Mesenchymal stem cell (in vitro differentiated cells and primary cell): ENCODE measurements around the gene GIPC3.
A peak's percentile ranks its signal among the peaks of the same experiment; 100 is the strongest.

Experiments used
- DNase-seq: peaks from one replicate; pipeline ENCODE4 v3.0.0-alpha.2; 2013
- H2AFZ ChIP-seq: one replicate; pipeline ENCODE4 v1.6.1; 2013; ENCODE audit warnings: low read depth, mild to moderate bottlenecking, control low read depth, inconsistent platforms, low read length, moderate library complexity
- H2AK5ac ChIP-seq: 2 replicates; pipeline ENCODE4 v1.6.1; 2013; ENCODE audit warnings: low read length, moderate library complexity, mild to moderate bottlenecking, inconsistent platforms; ENCODE audit not compliant: severe bottlenecking
- H2BK120ac ChIP-seq: one replicate; pipeline ENCODE4 v1.6.1; 2013; ENCODE audit warnings: low read depth, mild to moderate bottlenecking, inconsistent platforms, low read length, moderate library complexity
- H2BK12ac ChIP-seq, 2 experiments: one replicate each; pipeline ENCODE4 v1.6.1; 2013; ENCODE audit warnings: inconsistent platforms in 2 of 2, low read length in 2 of 2, mild to moderate bottlenecking in 2 of 2, moderate library complexity in 2 of 2, control low read depth in 1 of 2
- H2BK15ac ChIP-seq: one replicate; pipeline ENCODE4 v1.6.1; 2013; ENCODE audit warnings: mild to moderate bottlenecking, low read depth, inconsistent platforms; ENCODE audit not compliant: poor library complexity, severe bottlenecking
- H2BK5ac ChIP-seq: 2 replicates; pipeline ENCODE4 v1.6.1; 2013; ENCODE audit warnings: low read depth, mild to moderate bottlenecking, low read length, control low read depth, inconsistent platforms; ENCODE audit not compliant: poor library complexity, severe bottlenecking
- H3K14ac ChIP-seq, 2 experiments: one replicate each; pipeline ENCODE4 v1.6.1; 2013; ENCODE audit warnings: inconsistent platforms in 2 of 2, low read length in 2 of 2, control low read depth in 1 of 2, mild to moderate bottlenecking in 1 of 2, moderate library complexity in 1 of 2
- H3K18ac ChIP-seq, 2 experiments: one replicate each; pipeline ENCODE4 v1.6.1; 2013; ENCODE audit warnings: inconsistent platforms in 2 of 2, low read length in 2 of 2, control low read depth in 1 of 2, low read depth in 1 of 2, mild to moderate bottlenecking in 1 of 2
- H3K23ac ChIP-seq, 2 experiments: one replicate each; pipeline ENCODE4 v1.6.1; 2013; ENCODE audit warnings: inconsistent platforms in 2 of 2, low read length in 2 of 2, mild to moderate bottlenecking in 2 of 2, moderate library complexity in 2 of 2, control low read depth in 1 of 2
- H3K27ac ChIP-seq: 2 replicates; pipeline ENCODE4 v1.5.1; 2013; ENCODE audit warnings: mild to moderate bottlenecking, moderate library complexity, low read length, control low read depth, inconsistent platforms; ENCODE audit not compliant: poor library complexity, severe bottlenecking
- H3K27me3 ChIP-seq, 2 experiments: 2 replicates each; pipeline versions ENCODE4 v1.6.1 to v1.7.0; 2013; ENCODE audit warnings: low read length in 2 of 2, mild to moderate bottlenecking in 2 of 2, moderate library complexity in 2 of 2, control low read depth in 1 of 2, inconsistent platforms in 1 of 2; ENCODE audit not compliant: control insufficient read depth in 1 of 2, insufficient read depth in 1 of 2
- H3K36me3 ChIP-seq, 2 experiments: 2 replicates each; pipeline versions ENCODE4 v1.6.1 to v1.7.0; 2013; ENCODE audit warnings: low read length in 2 of 2, control low read depth in 1 of 2, inconsistent platforms in 1 of 2, low read depth in 1 of 2, mild to moderate bottlenecking in 1 of 2; ENCODE audit not compliant: insufficient read depth in 2 of 2, control insufficient read depth in 1 of 2
- H3K4ac ChIP-seq, 2 experiments: one replicate each; pipeline ENCODE4 v1.6.1; 2013; ENCODE audit warnings: inconsistent platforms in 2 of 2, low read length in 2 of 2, mild to moderate bottlenecking in 2 of 2, moderate library complexity in 2 of 2, control low read depth in 1 of 2, low read depth in 1 of 2
- H3K4me1 ChIP-seq: 2 replicates; pipeline ENCODE4 v1.6.1; 2013; ENCODE audit warnings: low read depth, low read length, control low read depth; ENCODE audit not compliant: control insufficient read depth, insufficient read depth
- H3K4me2 ChIP-seq: 2 replicates; pipeline ENCODE4 v1.6.1; 2013; ENCODE audit warnings: low read length, mild to moderate bottlenecking, inconsistent platforms; ENCODE audit not compliant: poor library complexity, severe bottlenecking
- H3K4me3 ChIP-seq, 2 experiments: 2 replicates each; pipeline versions ENCODE4 v1.5.1 to v1.7.0; 2013; ENCODE audit warnings: low read length in 2 of 2, mild to moderate bottlenecking in 2 of 2, control low read depth in 1 of 2, low read depth in 1 of 2; ENCODE audit not compliant: insufficient read depth in 1 of 2
- H3K79me1 ChIP-seq: replicated peaks from 2 replicates; pipeline ENCODE4 v1.6.1; 2013; ENCODE audit warnings: mild to moderate bottlenecking, control low read depth, low read length, inconsistent platforms; ENCODE audit not compliant: poor library complexity, severe bottlenecking
- H3K9ac ChIP-seq: 2 replicates; pipeline ENCODE4 v1.7.0; 2013; ENCODE audit warnings: mild to moderate bottlenecking, low read length, moderate library complexity
- H3K9me3 ChIP-seq: 2 replicates; pipeline ENCODE4 v1.7.0; 2013; ENCODE audit warnings: mild to moderate bottlenecking, low read length; ENCODE audit not compliant: control insufficient read depth
- H4K8ac ChIP-seq: one replicate; pipeline ENCODE4 v1.6.1; 2013; ENCODE audit warnings: inconsistent platforms, mild to moderate bottlenecking, low read length, moderate library complexity
- H4K91ac ChIP-seq: one replicate; pipeline ENCODE4 v1.6.1; 2013; ENCODE audit warnings: mild to moderate bottlenecking, low read length, inconsistent platforms
- WGBS: methylation state at CpG from one replicate; pipeline ENCODE4 v1.1.7; 2013; ENCODE audit warnings: mixed read lengths; 5-methylcytosine and 5-hydroxymethylcytosine counted together

Gene GIPC3

DNA sequence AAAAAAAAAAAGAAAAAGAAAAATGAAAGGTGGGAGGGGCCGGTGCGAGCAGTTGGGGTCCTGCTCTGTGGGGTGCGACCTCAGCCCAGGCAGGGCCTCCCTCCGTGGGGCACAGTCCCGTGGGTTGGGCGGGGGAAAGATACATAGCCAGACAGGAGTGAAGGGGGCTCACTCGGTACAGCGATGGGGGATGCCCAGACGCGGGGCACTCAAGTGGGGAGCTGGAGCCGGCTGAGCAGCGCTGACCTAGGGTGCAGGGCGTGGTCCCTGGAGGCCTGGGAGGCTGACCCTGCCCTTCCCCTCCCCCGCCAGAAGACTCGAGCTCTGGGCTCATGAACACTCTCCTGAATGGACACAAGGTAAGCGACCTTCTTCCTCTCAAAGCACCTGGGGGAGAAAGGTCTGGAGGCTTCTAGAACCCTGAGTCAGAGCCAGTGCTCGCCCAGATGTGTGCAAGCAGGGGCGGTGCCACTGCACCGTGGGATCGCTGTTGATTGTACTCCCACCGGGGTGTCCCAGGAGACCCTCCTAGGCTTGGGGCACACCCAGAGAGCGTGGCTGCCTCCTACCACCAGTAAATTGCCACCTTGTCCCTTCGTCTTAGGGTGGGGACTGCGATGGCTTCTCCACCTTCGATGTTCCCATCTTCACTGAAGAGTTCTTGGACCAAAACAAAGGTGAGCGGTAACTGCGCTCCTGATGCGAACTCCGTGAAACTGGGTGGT is 9.2 kb upstream of the GIPC3 start:
- H3K18ac ChIP-seq, result peak overlapping the region; percentile 37 to 71
- WGBS, result 76% methylated on average over 29 of the region's 29 CpGs

GRCh38 chr19:3576696-3577443 is 8.4 kb upstream of the GIPC3 start:
- WGBS, result 5% methylated on average over 40 of the region's 78 CpGs
- Histone ChIP-seq H2BK120ac (no peak overlapping the region), H3K4me2 (peak overlapping the region; percentile 77), H3K36me3 (peaks cover 15 to 50% of the 10 kb centered on the region in 2 experiments), H3K14ac (peak overlapping the region in 1 of 2 experiments; percentile 13), H2BK12ac (peak overlapping the region in 1 of 2 experiments; percentile 37), H3K79me1 (peaks cover 19% of the 10 kb centered on the region), H3K27ac (no peak overlapping the region), H2AFZ (no peak overlapping the region), H3K23ac (peak overlapping the region in 1 of 2 experiments; percentile 34), H3K4me1 (peaks cover 30% of the 10 kb centered on the region), H3K27me3 (no peaks in the 10 kb centered on the region), H2BK15ac (peak overlapping the region; percentile 13), H2BK5ac (no peak overlapping the region), H3K4ac (peak overlapping the region in 1 of 2 experiments; percentile 22), H4K8ac (peak overlapping the region; percentile 90), H3K9me3 (no peaks in the 10 kb centered on the region), H3K9ac (peak overlapping the region; percentile 32), H3K18ac (peak overlapping the region; percentile 41 to 89), H4K91ac (peak overlapping the region; percentile 93), H2AK5ac (peak overlapping the region; percentile 31), H3K4me3 (peak overlapping the region; percentile 29 to 50)
- DNase-seq, result peak; percentile 82

More for the DNA sequence above, 9.2 kb upstream of the GIPC3 start:
- Histone ChIP-seq H3K9me3 (no peaks in the 10 kb centered on the region), H3K9ac (peak overlapping the region; percentile 32), H3K4me1 (peaks cover 31% of the 10 kb centered on the region), H3K27ac (no peak overlapping the region), H3K27me3 (no peaks in the 10 kb centered on the region), H3K14ac (peak overlapping the region in 1 of 2 experiments; percentile 13), H2BK15ac (peak overlapping the region; percentile 13), H3K79me1 (peaks cover 21% of the 10 kb centered on the region), H4K8ac (peak overlapping the region; percentile 23), H4K91ac (peak overlapping the region; percentile 69), H3K23ac (peak overlapping the region in 1 of 2 experiments; percentile 34), H3K4ac (peak overlapping the region in 1 of 2 experiments; percentile 32), H2BK5ac (no peak overlapping the region), H3K36me3 (peaks cover 15 to 50% of the 10 kb centered on the region in 2 experiments), H2AK5ac (peak overlapping the region; percentile 31), H3K4me3 (peak overlapping the region; percentile 29 to 50), H3K4me2 (peak overlapping the region; percentile 77), H2BK120ac (no peak overlapping the region), H2BK12ac (peak overlapping the region in 1 of 2 experiments; percentile 75), H2AFZ (no peak overlapping the region)
- DNase-seq, result no peak

- peaks cover 15 to 50% of the 10 kb centered on the region in 2 experiments for H3K36me3 ChIP-seq
- H4K8ac ChIP-seq, result no peak overlapping the region
- H3K4me2 ChIP-seq, result no peak overlapping the region
- DNase-seq, result no peak
- no peak overlapping the region for H3K4ac ChIP-seq
- no peak overlapping the region for H3K23ac ChIP-seq
- peak overlapping the region in 1 of 2 experiments; percentile 37 for H2BK12ac ChIP-seq
- no peak overlapping the region for H4K91ac ChIP-seq
- no peaks in the 10 kb centered on the region for H3K27me3 ChIP-seq
- no peaks in the 10 kb centered on the region for H3K9me3 ChIP-seq
- 41% methylated on average over 58 of the region's 60 CpGs for WGBS
- H2AFZ ChIP-seq, result no peak overlapping the region
- no peak overlapping the region for H2BK5ac ChIP-seq
- H3K14ac ChIP-seq, result no peak overlapping the region
- peak overlapping the region; percentile 49 for H2BK120ac ChIP-seq
- peaks cover 14% of the 10 kb centered on the region for H3K79me1 ChIP-seq
- H2BK15ac ChIP-seq, result peak overlapping the region; percentile 44
- H2AK5ac ChIP-seq, result no peak overlapping the region
- H3K9ac ChIP-seq, result no peak overlapping the region
- H3K4me1 ChIP-seq, result peaks cover 26% of the 10 kb centered on the region
- no peak overlapping the region for H3K4me3 ChIP-seq
- H3K18ac ChIP-seq, result peak overlapping the region in 1 of 2 experiments; percentile 43
- H3K27ac ChIP-seq, result no peak overlapping the region
Measured at GRCh38 chr19:3577723-3578344, 7.4 kb upstream of the GIPC3 start.
